Ovary (tissue), 3 donors: ENCODE measurements around the gene TMEM100.

Experiments used
- CTCF ChIP-seq, 3 donors: fragments of 450-650 bp in 2 of 3; fragments of 200-600 bp in 1 of 3; IDR thresholded peaks; one replicate each; pipeline versions ENCODE4 v1.5.1 to v1.8.0; 2016 to 2022; ENCODE audit warnings: antibody characterized with exemption in 3 of 3, mild to moderate bottlenecking in 1 of 3
- POLR2A ChIP-seq: fragments of 450-650 bp; IDR thresholded peaks from one replicate; pipeline ENCODE4 v1.6.1; 2017; ENCODE audit warnings: antibody characterized with exemption, mild to moderate bottlenecking, moderate library complexity
- donor health status: DM: no; HTN: no; CAD: no.

- TF ChIP-seq POLR2A (no peak), CTCF (IDR thresholded peaks at IDR 0.05) (no peak)
Observed at GRCh38 chr17:55688057-55688456, 34.6 kb downstream of the TMEM100 start.
